ENCODE data around the gene OSMR.

Gene OSMR

DNA sequence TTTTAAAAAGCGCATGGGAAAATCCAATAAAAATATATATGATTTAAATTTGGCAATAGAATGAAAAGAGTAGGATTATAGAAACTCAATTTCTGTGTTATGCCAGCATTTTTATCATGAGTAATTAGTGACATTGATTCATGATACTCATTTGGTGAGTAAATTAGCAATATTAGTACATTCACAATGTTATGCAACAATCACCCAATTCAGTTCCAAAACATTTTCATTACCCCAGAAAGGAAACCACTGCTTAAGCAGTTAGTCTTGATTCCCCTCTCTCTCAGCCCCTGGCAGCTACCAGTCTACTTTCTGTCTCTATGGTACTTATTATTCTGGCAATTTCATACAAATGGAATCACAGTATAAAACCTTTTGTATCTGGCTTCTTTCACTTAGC, 27.0 kb downstream of the OSMR start:
- DNase-seq: no peak

DNA sequence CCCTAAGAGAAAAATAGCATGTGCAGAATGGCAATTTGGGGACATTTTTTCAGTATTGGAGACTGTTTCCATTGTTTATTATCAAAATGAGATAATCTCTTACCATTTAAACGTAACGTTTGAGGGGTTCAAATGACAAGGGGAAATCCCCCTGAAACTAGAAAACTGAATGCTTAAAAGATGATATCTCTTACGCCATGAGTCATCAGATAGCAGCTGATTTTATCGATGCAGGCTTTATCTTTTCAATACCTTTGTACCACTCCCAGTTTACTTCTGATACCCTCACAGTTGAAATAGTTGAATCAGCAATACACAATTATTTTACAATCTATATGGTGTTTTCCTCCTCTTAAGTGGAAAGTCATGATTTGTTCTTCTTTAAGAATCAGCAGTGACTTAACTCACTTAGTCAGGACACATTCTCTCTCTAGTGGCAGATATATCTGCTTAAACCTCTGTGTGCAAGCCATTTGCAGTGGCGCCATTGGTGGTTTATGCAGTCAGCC, 29.2 kb downstream of the OSMR start:
- no peak for DNase-seq

DNA sequence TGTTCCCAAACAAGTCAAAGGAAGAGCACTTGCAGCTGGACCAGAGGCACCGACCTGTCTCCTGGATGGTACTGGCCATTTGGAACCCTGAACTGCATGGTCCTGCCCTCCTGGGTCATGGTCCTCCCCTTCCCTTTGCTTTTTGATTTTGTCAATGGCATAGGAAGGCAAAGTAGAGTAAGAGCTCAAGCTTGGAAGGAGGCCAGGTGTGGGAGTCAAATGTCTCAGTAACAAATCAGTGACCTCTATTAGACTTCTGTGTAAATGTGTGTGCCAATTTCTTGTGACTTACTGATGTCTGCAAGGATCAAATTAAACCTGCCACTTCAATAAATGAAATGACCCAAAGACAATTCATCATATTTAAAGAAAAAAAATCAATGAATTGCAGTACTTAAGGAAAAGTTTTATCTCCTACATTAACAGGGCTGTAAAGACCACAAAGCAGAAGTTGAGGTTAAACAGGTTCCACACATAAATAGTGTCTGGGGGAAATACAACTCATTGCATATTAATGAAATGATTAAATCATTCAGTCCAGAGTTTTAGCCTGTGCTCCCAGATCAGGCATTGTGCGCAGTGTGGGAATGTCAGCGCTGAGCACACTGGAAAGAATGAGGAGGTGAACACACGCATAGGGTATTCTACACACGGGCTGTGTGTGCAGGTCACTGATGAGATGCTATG, 32.7 kb downstream of the OSMR start:
- DNase-seq: no peak

DNA sequence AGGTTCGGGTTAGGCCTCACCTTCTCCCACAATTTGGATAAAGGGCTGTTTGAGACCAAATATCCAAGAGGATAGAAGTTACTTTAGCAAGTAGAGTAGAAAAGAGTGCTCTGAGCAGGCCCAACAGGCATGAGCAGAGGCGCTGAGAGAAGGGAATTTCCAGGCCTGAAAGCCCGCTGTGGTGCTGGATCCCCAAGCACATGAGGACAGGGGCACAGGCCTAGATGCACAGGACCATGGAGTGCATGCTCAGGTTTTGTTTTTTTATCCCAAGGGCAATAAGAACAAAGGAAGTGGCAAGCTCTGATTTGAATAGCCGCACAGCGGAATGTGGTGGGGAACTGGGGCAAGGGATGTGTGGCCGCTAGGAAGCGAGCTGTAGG, 33.3 kb downstream of the OSMR start:
- DNase-seq: no peak

DNA sequence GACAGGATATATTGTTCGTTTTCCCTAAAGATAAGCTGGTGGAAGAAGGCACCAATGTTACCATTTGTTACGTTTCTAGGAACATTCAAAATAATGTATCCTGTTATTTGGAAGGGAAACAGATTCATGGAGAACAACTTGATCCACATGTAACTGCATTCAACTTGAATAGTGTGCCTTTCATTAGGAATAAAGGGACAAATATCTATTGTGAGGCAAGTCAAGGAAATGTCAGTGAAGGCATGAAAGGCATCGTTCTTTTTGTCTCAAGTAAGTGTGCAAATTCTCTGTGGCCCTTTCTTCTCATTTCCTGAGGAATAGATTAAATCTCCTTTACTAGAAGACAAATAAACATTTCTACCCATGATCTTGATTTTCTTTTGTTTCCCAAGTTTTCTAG, 38.0 kb downstream of the OSMR start:
- DNase-seq: no peak

DNA sequence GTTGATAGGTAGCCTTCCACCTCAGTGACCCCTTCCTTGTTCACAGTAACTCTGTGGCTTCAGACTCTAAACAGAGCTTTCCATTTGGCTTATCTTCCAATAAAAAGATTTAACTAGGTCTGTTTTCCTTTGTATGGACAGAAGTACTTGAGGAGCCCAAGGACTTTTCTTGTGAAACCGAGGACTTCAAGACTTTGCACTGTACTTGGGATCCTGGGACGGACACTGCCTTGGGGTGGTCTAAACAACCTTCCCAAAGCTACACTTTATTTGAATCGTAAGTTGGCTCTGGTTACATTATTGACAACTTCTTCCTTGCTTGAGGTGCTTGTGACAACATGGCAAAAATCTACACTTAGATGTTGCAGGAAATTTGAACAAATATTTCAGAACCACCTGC, 39.4 kb downstream of the OSMR start:
- DNase-seq: no peak

DNA sequence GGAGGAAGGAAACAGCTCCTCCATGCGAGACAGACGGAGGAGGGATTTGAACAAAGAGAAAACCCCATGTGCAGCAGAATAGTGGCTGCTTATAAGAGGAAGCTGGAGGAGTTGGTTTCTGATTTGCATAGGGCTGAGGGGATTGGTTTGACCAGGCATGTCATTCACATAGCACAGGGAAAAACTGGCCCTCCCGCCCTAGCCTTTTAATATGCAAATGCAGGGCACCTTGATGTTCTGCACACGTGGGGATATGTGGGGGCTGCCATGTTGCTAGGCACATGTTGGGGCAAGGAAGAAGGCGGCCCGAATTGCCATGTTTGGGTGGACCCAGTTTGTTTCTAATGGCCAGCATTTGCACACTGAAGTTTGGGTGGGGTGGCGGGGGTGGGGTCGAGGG, 42.2 kb downstream of the OSMR start:
- no peak for DNase-seq

DNA sequence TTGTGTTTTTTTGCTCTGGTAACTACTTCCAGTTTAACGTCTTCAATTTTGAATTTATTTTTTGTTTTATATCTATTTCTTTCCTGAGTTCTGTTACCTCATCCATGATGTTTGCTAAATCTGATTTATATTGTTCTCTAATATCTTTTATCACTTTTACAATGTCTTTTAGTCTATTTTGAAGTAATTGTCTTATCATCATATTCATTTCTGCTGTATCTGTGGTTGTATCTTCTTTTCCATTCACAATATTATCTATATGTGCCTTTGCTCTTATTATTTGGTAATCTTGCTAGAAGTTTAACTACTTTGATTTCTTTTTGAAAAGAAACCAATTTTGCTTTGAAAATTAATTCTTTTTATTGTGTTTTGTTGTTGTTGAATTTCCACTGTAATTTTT, 43.6 kb downstream of the OSMR start:
- DNase-seq: no peak

DNA sequence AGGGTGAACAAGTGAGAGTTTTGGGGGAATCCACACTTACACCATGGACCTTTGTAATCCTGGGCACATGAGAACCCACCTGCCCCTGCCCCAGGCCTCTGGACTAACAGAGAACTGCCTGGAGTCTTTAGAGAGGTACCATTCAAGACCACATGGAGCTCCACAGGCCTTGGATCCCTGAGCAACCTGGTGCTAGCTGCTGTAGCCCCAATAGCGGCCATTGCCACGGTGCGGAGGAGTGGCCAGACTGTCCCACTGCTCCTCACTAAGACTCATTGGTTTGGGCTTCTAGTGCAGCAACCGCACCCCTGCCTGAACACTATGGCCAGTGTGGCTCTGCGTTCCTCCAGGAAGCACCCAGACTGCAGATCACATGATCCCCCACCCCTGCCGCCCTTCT, 45.8 kb downstream of the OSMR start:
- DNase-seq: no peak

DNA sequence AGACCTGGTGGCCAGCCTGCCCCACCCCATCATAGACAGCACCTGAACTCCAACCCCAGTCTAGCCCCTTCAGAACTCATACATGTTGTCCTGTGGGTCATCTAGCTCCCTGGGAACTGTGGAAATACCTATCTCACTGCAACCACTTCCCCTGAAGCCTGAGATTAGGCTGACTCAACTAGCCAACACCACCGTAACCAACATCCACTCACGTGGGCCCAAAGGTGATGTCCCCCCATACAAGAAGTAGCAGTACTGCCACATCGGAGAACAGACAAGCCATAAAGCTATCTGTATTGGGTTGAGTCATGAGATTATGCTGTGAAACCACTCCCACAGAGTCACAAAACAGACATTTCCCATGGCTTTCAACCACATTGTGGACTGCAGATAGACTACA, 46.6 kb downstream of the OSMR start:
- DNase-seq: no peak

DNA sequence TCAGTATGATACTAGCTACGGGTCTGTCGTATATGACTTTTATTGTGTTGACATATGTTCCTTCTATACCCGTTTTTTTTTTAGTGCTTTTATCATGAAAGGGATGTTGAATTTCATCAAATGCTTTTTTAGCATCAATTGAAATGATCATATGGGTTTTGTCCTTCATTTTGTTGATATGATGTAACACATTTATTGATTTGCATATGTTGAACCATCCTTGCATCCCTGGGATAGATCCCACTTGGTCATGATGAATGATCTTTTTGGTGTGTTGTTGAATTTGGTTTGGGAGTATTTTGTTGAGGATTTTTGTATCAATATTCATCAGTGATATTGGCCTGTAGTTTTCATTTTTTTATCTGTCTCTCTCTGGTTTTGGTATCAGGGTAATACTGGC, 50.9 kb downstream of the OSMR start:
- DNase-seq: no peak

DNA sequence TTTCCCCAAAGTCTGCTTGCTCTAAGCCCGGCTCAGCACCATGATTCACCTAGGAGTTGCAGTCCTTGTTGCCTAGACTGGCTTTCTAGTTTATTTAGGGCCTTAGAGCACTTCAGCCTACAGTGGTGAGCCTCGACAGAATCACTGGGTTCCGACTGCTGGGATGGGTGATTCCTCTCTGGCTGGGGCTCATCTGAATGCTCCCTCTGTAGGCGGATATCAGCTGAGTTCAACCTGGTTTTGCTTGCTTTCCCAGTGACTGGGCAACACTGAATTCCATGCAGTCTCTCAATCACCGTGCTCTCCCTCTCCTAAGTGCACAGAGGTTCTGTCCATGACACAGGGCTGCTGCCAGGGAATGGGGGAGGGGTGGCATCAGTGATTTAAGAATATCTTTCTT, 54.1 kb downstream of the OSMR start:
- no peak for DNase-seq

DNA sequence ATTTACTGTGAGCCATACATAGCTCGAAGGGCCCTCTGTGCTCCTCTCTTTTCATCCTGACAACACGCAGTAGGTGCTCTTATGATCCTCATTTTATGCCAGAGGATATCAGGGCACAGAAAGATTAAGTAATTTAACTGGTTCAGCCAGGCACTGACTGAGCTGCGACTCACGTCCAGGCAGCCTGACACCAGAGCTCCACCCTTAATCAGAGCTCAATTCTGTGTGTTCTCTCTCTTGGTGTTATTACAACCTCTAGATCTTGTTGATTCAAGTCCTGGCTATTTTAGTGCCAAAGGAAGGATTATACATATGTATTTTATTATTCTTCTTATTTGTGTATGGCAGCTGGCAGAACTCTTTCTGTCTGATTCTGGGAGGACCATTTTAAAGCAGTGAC, 59.7 kb downstream of the OSMR start:
- DNase-seq: no peak

DNA sequence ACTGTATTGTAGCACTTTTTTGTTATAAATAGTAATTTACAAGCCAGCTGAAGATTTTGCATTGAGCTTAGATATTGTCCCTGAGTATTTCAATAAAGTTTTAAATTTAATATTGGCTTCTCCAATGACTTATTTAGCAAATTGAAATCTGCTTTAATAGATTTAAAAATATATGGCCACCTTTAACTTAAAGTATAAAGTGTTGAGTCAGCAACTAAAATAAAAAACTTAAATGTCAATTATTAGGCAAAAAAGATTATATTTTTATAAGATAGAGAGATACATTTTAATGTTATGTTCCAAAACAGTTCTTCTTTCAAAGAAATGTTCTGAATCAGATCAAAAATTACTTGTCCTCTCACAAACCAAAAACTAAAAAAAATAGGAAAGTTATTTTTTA, 60.7 kb downstream of the OSMR start:
- DNase-seq: no peak

DNA sequence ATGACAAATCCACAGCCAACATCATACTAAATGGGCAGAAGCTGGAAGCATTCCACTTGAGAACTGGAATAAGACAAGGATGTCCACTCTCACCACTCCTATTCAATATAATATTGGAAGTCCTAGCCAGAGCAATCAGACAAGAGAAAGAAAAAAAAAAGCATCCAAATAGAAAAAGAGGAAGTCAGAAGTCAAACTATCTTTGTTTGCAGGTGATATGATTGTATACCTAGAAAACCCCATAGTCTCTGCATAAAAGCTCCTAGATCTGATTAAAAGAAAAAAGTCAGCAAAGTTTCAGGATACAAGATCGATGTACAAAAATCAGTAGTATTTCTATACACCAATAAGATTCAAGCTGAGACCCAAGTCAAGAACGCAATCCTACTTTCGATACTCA, 66.1 kb downstream of the OSMR start:
- DNase-seq: no peak

DNA sequence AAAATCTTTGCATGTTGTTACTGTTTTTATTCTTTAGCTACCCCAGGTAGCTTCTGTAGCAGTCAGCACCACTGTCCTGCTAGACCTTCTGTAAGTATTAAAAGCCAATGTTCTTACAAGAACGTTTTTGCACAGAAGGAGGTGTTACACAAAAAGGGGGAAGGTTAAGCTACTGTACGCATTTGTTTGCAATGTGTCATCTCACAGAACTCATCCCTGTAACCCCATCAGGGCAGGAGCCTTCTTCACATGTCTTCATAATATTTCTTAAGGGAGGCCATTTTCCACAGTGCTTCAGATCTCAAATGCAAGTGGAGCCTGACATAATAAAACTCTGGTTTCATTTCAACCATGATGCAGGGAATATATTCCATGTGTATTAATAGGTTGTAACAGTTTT, 67.9 kb downstream of the OSMR start:
- no peak for DNase-seq

DNA sequence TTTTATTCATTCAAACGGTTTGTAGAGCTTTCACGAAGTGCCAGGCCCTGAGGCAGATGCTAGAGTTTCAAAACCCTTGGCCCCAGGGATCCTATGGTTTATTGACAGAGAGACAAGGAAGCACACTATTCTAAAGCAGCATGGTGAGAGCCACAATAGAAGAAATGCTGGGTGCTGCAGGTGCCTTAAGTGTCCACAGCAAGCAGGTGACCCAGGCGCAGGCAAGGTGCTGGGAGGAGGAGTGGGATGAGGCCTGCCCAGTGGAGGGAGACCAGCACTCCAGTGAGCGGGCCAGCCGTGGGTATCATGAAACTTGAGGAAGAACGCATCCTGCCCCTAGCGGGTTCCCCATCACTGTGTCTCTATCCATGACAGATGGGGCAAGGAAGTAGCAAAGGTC, 71.0 kb downstream of the OSMR start:
- no peak for DNase-seq

DNA sequence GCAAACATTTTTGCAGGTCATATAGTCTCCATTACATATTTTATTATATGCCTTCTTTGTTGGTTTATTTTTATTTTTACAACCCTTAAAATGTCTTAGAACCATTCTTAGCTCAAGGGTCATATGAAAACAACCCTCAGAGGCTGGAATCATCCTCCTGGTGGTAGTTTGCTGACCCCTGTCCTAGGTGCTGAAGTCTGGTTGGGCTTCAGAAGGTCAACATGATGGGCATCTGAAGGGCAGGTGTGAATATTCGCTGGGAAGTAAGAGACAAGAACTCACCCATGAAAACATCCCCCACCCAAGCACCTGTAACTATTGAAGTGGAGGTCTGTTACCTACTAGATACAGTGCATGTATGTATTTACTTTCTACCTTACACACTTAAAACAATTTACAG, 75.4 kb downstream of the OSMR start:
- DNase-seq: no peak

DNA sequence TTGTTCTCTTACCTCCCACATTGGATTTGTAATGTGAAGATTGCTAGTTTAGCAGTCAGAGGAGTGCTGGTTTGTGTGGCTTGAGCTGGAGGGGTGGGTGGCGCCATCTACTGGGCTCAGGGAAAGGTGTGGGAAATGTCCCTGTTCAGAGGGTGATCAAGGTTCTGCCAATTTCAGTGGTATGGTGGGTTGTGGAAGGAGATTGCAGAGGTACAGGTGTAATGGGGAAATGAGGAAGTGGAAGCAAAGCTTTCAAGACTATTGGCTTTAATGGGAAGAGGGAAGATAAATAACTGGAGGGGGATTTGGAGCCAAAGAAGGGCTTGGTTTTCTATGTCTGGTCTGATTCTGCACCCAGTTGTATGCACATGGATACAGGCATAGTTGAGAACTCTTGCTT, 76.4 kb downstream of the OSMR start:
- peak; percentile 17 to 20 for DNase-seq

DNA sequence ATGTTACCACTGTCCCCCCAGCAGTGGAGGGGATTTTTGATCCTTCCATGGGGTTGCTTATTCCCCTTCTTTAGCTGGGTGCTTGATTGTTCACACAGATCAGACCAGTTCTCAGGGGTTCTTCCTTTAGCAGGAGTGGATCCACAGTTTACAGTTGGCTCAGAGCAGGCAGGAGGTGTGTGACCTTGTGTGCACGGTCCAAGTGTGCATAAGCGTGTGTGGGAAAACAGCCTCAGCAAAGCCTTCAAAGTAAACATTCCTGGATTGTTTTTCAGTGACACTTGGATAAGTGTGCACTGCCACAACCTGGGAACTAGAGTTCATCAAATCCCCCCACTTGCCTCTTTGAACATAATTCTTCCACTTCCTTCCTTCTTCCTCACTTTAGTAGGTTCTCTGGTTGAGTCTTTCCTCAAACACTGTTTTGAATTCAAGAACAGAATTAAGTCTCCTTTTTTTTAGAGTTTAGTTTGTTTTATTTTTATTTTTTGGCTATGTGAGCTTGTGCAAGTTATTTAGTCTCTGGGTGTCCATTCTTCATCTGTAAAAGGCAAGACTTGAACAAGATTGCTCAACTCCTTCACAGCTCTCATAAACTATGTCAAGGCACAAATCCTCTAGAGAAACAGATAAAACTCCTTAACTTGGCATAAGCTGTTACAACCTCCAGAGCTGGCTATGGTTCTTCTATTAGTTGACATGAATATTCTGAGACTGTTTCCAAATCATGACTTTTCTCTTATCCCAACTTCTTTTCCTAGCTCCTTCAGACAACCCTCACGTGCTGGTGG, 78.0 kb downstream of the OSMR start:
- DNase-seq: no peak

DNA sequence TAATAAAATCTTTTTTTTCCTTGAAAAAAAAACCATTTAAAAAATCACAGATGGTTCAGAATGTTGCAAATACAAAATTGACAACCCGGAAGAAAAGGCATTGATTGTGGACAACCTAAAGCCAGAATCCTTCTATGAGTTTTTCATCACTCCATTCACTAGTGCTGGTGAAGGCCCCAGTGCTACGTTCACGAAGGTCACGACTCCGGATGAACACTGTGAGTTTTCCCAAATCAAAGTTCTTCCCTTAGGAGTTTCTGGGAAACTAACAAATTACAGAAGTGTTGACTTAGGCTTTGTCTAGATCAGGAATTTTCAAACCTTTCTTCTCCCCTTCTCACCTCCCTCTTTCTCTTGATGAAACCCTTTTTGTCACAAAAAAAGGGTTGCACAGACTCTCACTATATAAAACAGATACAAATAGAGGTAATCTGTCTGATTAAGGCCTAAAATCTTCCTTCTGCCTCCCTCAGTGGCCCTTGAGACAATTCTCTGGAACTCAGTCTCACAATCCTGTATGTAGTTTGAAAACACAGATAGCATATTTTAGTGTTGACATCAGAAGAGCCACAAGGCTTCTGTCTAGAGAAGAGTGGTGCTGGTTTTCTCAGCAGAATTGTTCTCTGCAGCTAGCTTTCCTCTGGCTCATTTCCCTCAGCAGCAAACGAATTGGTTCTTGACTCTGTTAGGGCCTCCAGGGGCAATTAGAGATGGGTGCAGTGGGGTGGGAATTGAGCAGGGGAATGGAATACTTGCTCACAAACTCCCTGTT, 79.5 kb downstream of the OSMR start:
- DNase-seq: no peak

DNA sequence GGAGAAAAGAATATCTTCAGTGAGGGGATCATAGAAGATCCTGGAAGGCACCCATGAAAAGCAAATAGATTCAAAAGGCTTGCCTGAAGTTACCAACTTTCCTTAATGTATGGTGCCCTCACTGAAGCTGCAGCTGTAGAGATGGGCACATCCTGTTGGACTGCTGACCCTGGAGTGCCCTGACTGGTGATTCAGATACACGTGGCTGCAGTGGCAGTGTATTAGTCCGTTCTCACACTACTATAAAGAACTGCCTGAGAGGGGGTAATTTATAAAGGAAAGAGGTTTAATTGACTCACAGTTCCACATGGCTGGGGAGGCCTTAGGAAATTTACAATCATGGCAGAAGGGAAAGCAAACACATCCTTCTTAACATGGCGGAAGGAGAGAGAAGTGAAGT, 80.3 kb downstream of the OSMR start:
- DNase-seq: no peak

DNA sequence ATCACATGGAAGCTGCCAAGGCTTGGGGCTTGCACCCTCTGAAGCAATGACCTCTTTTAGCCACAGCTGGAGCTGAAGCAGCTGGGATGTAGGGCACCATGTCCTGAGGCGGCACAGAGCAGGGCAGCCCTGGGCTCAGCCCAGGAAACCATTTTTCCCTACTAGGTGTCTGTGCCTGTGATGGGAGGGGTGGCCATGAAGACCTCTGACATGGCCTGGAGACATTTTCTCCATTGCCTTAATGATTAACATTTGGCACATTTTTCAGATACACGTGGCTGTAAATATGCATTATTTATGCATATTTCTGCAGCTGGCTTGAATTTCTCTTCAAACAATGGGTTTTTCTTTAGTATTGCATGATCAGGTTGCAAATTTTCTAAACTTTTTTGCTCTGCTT, 81.7 kb downstream of the OSMR start:
- DNase-seq: no peak

DNA sequence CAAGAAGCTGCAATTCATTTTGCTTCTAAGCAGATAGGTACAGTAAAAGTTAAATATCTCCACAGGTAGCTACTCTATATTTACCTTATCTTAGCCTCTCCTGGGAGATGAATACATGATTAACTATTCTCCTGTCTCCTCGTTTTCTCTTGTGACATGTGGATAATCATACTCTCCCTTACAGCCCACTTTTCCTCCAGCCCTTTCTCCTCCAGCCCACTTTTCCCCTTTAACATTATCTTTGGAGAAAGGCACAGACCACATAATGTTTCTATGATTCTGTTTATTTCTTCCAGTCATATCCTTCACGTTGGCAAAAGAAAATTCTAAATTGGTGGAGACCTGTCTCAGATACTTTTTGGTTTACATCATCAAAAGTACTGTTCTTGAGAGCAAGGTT, 84.0 kb downstream of the OSMR start:
- DNase-seq: no peak
